Left lung (tissue), 10 donors: ENCODE results near the gene TMEM106A. TPM values are rescaled to one million over a fixed set of nuclear protein-coding genes. Genes with fewer than 3 reads are reported as not detected.
"Not testable (repeated sequence)": the region's sequence is repeated elsewhere in the genome, so short reads cannot be mapped to it uniquely, and the experiment has no call there.

Experiments
- ATAC-seq: fragments of 200-7000 bp; cut with Tn5 transposase; one replicate; pipeline ENCODE4 v1.9.1; 2020; ENCODE audit warnings: moderate library complexity
- DNase-seq, 4 donors: peaks; one replicate each; pipeline ENCODE4 v3.0.0-alpha.2; 2013 to 2020
- H3K27ac ChIP-seq, 2 donors: fragments of 200-600 bp; sonication (generic) in 1 of 2; one replicate each; pipeline versions ENCODE4 v1.5.0 to v1.8.0; 2020 to 2021
- H3K27me3 ChIP-seq, 2 donors: fragments of 200-600 bp; sonication (generic) in 1 of 2; one replicate each; pipeline versions ENCODE4 v1.5.0 to v1.8.0; 2020 to 2021
- H3K36me3 ChIP-seq, 2 donors: fragments of 200-600 bp; sonication (generic) in 1 of 2; one replicate each; pipeline versions ENCODE4 v1.5.0 to v1.8.0; 2020 to 2021
- H3K4me1 ChIP-seq, 2 donors: fragments of 200-600 bp; one replicate each; pipeline ENCODE4 v1.8.0; 2021
- H3K4me3 ChIP-seq, 2 donors: fragments of 200-600 bp; sonication (generic) in 1 of 2; one replicate each; pipeline versions ENCODE4 v1.5.0 to v1.8.0; 2020 to 2021; ENCODE audit warnings: mild to moderate bottlenecking in 1 of 2
- H3K9me3 ChIP-seq, 2 donors: fragments of 200-600 bp; sonication (generic) in 1 of 2; one replicate each; pipeline versions ENCODE4 v1.5.0 to v1.8.0; 2020 to 2021
- CTCF ChIP-seq, 2 donors: fragments of 200-600 bp; sonication (generic) in 1 of 2; IDR thresholded peaks; one replicate each; pipeline versions ENCODE4 v1.5.0 to v1.8.0; 2021; ENCODE audit warnings: antibody characterized with exemption in 2 of 2
- intact Hi-C, 2 donors: fragments of 100-400 bp; cut with DNase I; formaldehyde crosslinking; loops; one replicate each; pipeline versions ENCODE4 v1.11.2 to v1.14.2; 2022
- polyA plus RNA-seq, 6 donors: library from polyadenylated mRNA; unstranded; fragments of 120-200 nt; gene quantifications; one replicate each; pipeline ENCODE4 v1.2.1, GENCODE V29; 2013; ENCODE audit not compliant: insufficient read length in 6 of 6
- total RNA-seq, 2 donors: library from RNA; stranded (reverse); fragmentation: NEBNext Ultra II Directional; extraction: Animal tissue kit (Norgen Biotek cat#: 25700); gene quantifications; one replicate each; pipeline ENCODE4 v1.2.1, GENCODE V29; 2021
- donor health status: DM: no; HTN: yes; CAD: no.
- donor health status: DM: no; HTN: no; CAD: no.

The TMEM106A gene
- total and polyA plus RNA-seq, 8 donors, result 10.6 to 26.8 (median 12.1) TPM

GRCh38 chr17:43183921-43184320, 27.8 kb upstream of the TMEM106A start:
- no peak for DNase-seq
- H3K27me3 ChIP-seq, result no peaks in the 10 kb centered on the region
- no peak overlapping the region for H3K27ac ChIP-seq
- no peak overlapping the region for H3K4me3 ChIP-seq
- H3K36me3 ChIP-seq, result peaks cover 0 to 100% of the 10 kb centered on the region in 2 donors
- no peak for TF ChIP-seq CTCF (IDR thresholded peaks at IDR 0.05)
- H3K4me1 ChIP-seq, result no peaks in the 10 kb centered on the region
- intact Hi-C loops, result no loop called here
- no peak for ATAC-seq
- H3K9me3 ChIP-seq, result no peaks in the 10 kb centered on the region

GRCh38 chr17:43186656-43187055, 25.0 kb upstream of the TMEM106A start:
- ATAC-seq, H3K27ac ChIP-seq, H3K9me3 ChIP-seq, DNase-seq, H3K27me3 ChIP-seq, H3K4me3 ChIP-seq, H3K4me1 ChIP-seq, intact Hi-C loops: not testable (repeated sequence)
- H3K36me3 ChIP-seq, result peaks cover 5 to 100% of the 10 kb centered on the region in 2 donors

- DNase-seq (no peak), ATAC-seq (no peak)
- intact Hi-C loops, result no loop called here
- Histone ChIP-seq H3K9me3 (no peaks in the 10 kb centered on the region), H3K36me3 (peaks cover 14 to 100% of the 10 kb centered on the region in 2 donors), H3K4me1 (no peaks in the 10 kb centered on the region), H3K27ac (no peak overlapping the region), H3K4me3 (no peak overlapping the region), H3K27me3 (no peaks in the 10 kb centered on the region)
- TF ChIP-seq CTCF (IDR thresholded peaks at IDR 0.05), result no peak
Measured at GRCh38 chr17:43193251-43193650, 18.4 kb upstream of the TMEM106A start.

GRCh38 chr17:43199633-43200032, 12.0 kb upstream of the TMEM106A start:
- DNase-seq (no peak), ATAC-seq (no peak)
- Histone ChIP-seq H3K27ac (no peak overlapping the region), H3K27me3 (no peaks in the 10 kb centered on the region), H3K36me3 (peaks cover 0 to 100% of the 10 kb centered on the region in 2 donors), H3K9me3 (no peaks in the 10 kb centered on the region), H3K4me1 (no peaks in the 10 kb centered on the region), H3K4me3 (no peak overlapping the region)
- intact Hi-C loops, result no loop called here
- no peak for TF ChIP-seq CTCF (IDR thresholded peaks at IDR 0.05)

- no peak for DNase-seq
- peaks cover 0 to 100% of the 10 kb centered on the region in 2 donors for H3K36me3 ChIP-seq
- H3K4me1 ChIP-seq, result no peaks in the 10 kb centered on the region
- no peaks in the 10 kb centered on the region for H3K9me3 ChIP-seq
- no peak for TF ChIP-seq CTCF (IDR thresholded peaks at IDR 0.05)
- H3K27me3 ChIP-seq, result no peaks in the 10 kb centered on the region
- no peak for ATAC-seq
- no peak overlapping the region for H3K27ac ChIP-seq
- intact Hi-C loops, result no loop called here
- no peak overlapping the region for H3K4me3 ChIP-seq
Measured at GRCh38 chr17:43200127-43200526, 11.5 kb upstream of the TMEM106A start.

GRCh38 chr17:43203013-43203412, 8.7 kb upstream of the TMEM106A start:
- H3K9me3 ChIP-seq, intact Hi-C loops, ATAC-seq, H3K27ac ChIP-seq, H3K27me3 ChIP-seq, H3K4me3 ChIP-seq, DNase-seq, H3K4me1 ChIP-seq: not testable (repeated sequence)
- peaks cover 0 to 100% of the 10 kb centered on the region in 2 donors for H3K36me3 ChIP-seq
